Ovary (tissue), 9 donors: ENCODE data around the gene MAVS. TPM values are rescaled to one million over a fixed set of nuclear protein-coding genes. Genes with fewer than 3 reads are reported as not detected.

Experiments used
- DNase-seq, 5 donors: peaks; one replicate each; pipeline ENCODE4 v3.0.0-alpha.2; 2019 to 2020
- H3K27ac ChIP-seq, 2 donors: fragments of 200-600 bp; one replicate each; pipeline versions ENCODE4 v1.5.1 to v1.8.0; 2019 to 2022
- H3K27me3 ChIP-seq: fragments of 200-600 bp; one replicate; pipeline ENCODE4 v1.8.0; 2022
- H3K36me3 ChIP-seq: fragments of 200-600 bp; sonication (generic); one replicate; pipeline ENCODE4 v1.5.1; 2019
- H3K4me1 ChIP-seq: one replicate; pipeline ENCODE4 v1.8.1; 2013; ENCODE audit warnings: mild to moderate bottlenecking, moderate library complexity; ENCODE audit not compliant: insufficient read depth
- H3K4me3 ChIP-seq: fragments of 200-600 bp; sonication (generic); one replicate; pipeline ENCODE4 v1.5.1; 2017
- H3K9me3 ChIP-seq, 2 donors: fragments of 200-600 bp in 1 of 2; sonication (generic) in 1 of 2; one replicate each; pipeline versions ENCODE4 v1.5.1 to v1.8.1; 2013 to 2019; ENCODE audit warnings: mild to moderate bottlenecking in 1 of 2, moderate library complexity in 1 of 2
- EP300 ChIP-seq: sonication (generic); formaldehyde crosslinking; IDR thresholded peaks from one replicate; pipeline ENCODE4 v1.6.1; 2017; ENCODE audit warnings: antibody characterized with exemption
- POLR2A ChIP-seq: fragments of 450-650 bp; IDR thresholded peaks from one replicate; pipeline ENCODE4 v1.6.1; 2017; ENCODE audit warnings: antibody characterized with exemption, mild to moderate bottlenecking, moderate library complexity
- WGBS, 3 donors: extraction: QIAGEN DNeasy Blood & Tissue Kit in 1 of 3; methylation state at CpG; one replicate each; pipeline versions ENCODE4 v1.1.5 to v1.1.7; 2013 to 2017; 5-methylcytosine and 5-hydroxymethylcytosine counted together
- intact Hi-C, 4 donors: fragments of 100-400 bp; cut with DNase I; formaldehyde crosslinking; loops; one replicate each; pipeline versions ENCODE4 v1.11.0 to v1.15.1; 2022 to 2023
- polyA plus RNA-seq, 2 donors: library from polyadenylated mRNA; stranded (reverse); fragments of 200-250 nt in 1 of 2; fragments of 350-450 nt in 1 of 2; fragmentation: Illumina TruSeq in 1 of 2; extraction: RNeasy Lipid Tissue Mini Kit (QIAGEN cat#74804) in 1 of 2; gene quantifications; one replicate each; pipeline ENCODE4 v1.2.3, GENCODE V29; 2013 to 2014
- total RNA-seq, 7 donors: library from RNA; depleted of rRNA in 2 of 7; stranded (reverse); fragments of >200 nt in 2 of 7; fragmentation: NEBNext Ultra II Directional in 3 of 7; extraction: Animal tissue kit (Norgen Biotek cat#: 25700) in 3 of 7; gene quantifications; one replicate each; pipeline versions ENCODE4 v1.1.0 to v1.2.4, GENCODE V29; 2016 to 2023
- TF ChIP-seq, protein P1 (sequence below), 3 donors: fragments of 450-650 bp in 2 of 3; fragments of 200-600 bp in 1 of 3; IDR thresholded peaks; one replicate each; pipeline versions ENCODE4 v1.5.1 to v1.8.0; 2016 to 2022; ENCODE audit warnings: antibody characterized with exemption in 3 of 3, mild to moderate bottlenecking in 1 of 3
- donor health status: DM: no; HTN: no; CAD: no; lungs with moderate emphysema.
- donor health status: DM: no; HTN: no; CAD: no.
- donor health status: Bipolar disorder and iron deficiency.
- donor health status: DM: yes; HTN: yes; CAD: no.
- donor health status: DM: no; HTN: no; CAD: no.
- donor health status: DM: yes; HTN: yes; CAD: no.

The MAVS gene
- total and polyA plus RNA-seq, 9 donors, result 14.2 to 50.5 (median 34.5) TPM

DNA sequence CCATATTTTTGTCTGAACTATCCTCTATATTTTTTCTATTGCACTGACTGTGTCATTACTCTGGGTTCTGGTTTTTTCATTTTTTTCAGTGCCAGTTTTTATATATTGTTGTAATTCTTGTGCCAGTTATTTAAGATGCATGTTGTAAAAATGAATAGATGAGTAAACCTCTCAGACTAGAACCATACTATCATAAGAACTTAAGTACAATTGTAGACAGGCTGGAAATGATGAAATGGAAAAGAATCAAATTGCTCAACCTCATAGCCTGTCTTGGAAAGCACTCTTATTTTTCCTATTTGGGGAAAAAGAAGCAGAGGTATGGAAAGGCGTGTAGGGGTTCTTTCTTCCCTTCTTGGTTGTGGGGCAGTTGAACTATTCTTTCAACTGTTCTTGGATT is 72.7 kb downstream of the MAVS start:
- WGBS, 3 donors, result 80 to 96% (median 88%) methylated on average over 1 of the region's 1 CpG

DNA sequence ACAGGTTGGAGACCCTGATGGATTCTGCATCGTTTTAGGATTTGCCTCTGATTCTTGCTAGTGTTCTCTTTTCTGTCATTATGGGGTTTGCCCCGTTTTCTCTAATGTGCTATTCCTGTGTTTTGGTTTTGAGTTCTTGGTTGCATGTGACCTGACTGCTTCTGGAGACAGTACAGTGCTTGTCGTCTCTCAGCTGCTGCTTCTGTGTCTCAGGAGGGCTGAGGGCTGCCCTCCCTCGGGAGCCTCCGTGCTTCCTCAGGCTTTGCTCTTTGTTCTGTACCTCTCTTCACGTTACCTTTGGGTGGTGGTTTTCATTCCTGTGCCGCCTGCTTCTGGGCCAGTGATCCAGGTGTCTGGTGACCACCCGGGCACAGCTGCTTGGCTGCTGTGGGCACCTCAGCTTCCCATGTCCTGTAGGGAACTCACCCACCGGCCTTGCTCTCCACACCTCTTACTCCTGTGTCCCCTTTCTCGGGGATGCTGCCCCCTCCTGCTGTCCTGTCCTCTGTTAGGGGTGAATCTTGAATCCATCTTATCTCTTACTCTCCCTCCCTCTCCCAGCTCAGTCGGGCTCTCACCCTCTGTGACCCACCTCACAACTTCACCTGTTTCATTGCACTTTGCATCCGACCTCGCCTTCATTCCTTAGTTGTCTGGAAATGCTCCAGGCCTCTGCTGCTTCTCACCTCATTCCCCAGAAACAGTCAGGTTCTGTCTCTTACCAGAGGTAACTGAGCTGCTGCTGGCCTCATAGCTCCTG is 75.8 kb downstream of the MAVS start:
- 67 to 73% (median 69%) methylated on average over 13 of the region's 13 CpGs for WGBS, 3 donors

More for the DNA sequence above, 72.7 kb downstream of the MAVS start:
- Histone ChIP-seq H3K4me3 (no peak overlapping the region), H3K4me1 (no peaks in the 10 kb centered on the region), H3K27me3 (no peaks in the 10 kb centered on the region), H3K27ac (no peak overlapping the region), H3K36me3 (no peaks in the 10 kb centered on the region), H3K9me3 (no peaks in the 10 kb centered on the region)
- intact Hi-C loops, result no loop called here
- no peak for TF ChIP-seq EP300
- TF ChIP-seq, protein P1, sequence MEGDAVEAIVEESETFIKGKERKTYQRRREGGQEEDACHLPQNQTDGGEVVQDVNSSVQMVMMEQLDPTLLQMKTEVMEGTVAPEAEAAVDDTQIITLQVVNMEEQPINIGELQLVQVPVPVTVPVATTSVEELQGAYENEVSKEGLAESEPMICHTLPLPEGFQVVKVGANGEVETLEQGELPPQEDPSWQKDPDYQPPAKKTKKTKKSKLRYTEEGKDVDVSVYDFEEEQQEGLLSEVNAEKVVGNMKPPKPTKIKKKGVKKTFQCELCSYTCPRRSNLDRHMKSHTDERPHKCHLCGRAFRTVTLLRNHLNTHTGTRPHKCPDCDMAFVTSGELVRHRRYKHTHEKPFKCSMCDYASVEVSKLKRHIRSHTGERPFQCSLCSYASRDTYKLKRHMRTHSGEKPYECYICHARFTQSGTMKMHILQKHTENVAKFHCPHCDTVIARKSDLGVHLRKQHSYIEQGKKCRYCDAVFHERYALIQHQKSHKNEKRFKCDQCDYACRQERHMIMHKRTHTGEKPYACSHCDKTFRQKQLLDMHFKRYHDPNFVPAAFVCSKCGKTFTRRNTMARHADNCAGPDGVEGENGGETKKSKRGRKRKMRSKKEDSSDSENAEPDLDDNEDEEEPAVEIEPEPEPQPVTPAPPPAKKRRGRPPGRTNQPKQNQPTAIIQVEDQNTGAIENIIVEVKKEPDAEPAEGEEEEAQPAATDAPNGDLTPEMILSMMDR (IDR thresholded peaks at IDR 0.05), result no peak
- TF ChIP-seq POLR2A, result no peak
- no peak for DNase-seq

DNA sequence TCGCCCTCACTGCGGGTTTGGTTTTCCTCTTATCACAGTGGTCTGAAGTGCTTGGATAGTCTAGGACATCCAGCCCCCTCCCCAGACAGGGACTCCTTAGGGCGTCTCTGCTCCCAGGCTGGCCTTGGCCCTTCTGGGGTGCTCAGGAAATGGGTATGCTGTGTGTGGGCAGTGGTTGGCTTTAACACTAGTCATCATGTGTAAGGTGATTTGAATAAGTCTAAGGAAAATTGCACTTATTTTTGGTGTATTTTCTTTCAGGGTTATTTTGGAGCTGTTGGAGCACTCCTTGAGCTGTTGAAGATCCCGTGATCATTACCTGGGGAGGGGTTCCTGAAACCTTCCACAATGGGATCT is 76.3 kb downstream of the MAVS start:
- intact Hi-C loops, result no loop called here
- 78 to 91% (median 87%) methylated on average over 4 of the region's 4 CpGs for WGBS, 3 donors
- Histone ChIP-seq H3K4me1 (peaks cover 6% of the 10 kb centered on the region), H3K9me3 (no peaks in the 10 kb centered on the region), H3K27me3 (no peaks in the 10 kb centered on the region), H3K4me3 (no peak overlapping the region), H3K36me3 (no peaks in the 10 kb centered on the region), H3K27ac (no peak overlapping the region)
- DNase-seq, result no peak
- TF ChIP-seq, protein P1 (IDR thresholded peaks at IDR 0.05), result no peak
- TF ChIP-seq EP300 (no peak), POLR2A (no peak)

More for the DNA sequence above, 75.8 kb downstream of the MAVS start:
- no peak for DNase-seq
- Histone ChIP-seq H3K36me3 (no peaks in the 10 kb centered on the region), H3K27ac (no peak overlapping the region), H3K9me3 (no peaks in the 10 kb centered on the region), H3K4me3 (no peak overlapping the region), H3K4me1 (peaks cover 3% of the 10 kb centered on the region), H3K27me3 (no peaks in the 10 kb centered on the region)
- TF ChIP-seq EP300 (no peak), POLR2A (no peak)
- TF ChIP-seq, protein P1 (IDR thresholded peaks at IDR 0.05), result no peak
- intact Hi-C loops, result no loop called here

DNA sequence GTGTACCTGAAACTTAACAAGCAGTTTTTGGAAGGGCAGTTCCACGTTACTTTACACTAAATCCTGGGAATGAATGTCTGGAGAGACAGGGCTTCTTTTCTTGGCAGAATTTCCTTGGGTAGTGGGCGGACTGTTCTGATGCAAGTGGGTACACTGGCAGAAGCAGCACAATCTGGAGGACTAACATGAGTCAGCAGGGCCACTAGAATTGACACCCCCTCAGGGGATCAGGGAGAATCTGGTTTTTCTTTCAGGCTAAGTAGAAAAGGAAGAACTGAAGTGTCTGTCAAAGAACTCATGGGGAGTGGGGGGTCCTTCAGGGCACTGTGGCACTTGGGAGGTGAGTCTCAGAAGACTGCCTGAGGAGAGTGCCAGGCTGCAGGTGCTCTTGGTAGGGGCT is 77.2 kb downstream of the MAVS start:
- Histone ChIP-seq H3K27me3 (no peaks in the 10 kb centered on the region), H3K9me3 (no peaks in the 10 kb centered on the region), H3K4me1 (peaks cover 6% of the 10 kb centered on the region), H3K27ac (no peak overlapping the region), H3K36me3 (no peaks in the 10 kb centered on the region), H3K4me3 (no peak overlapping the region)
- intact Hi-C loops, result no loop called here
- TF ChIP-seq EP300 (no peak), POLR2A (no peak)
- TF ChIP-seq, protein P1 (IDR thresholded peaks at IDR 0.05), result no peak
- no peak for DNase-seq
- 66 to 88% (median 77%) methylated on average over 2 of the region's 2 CpGs for WGBS, 3 donors
